MM.1S (cell line): ENCODE data around the gene RBM42.

ENCODE experiments used
- DNase-seq: peaks from one replicate; pipeline ENCODE4 v3.0.0-alpha.2; 2015
- H2AFZ ChIP-seq: fragments of 300-600 bp; sonication (generic); 2 replicates; pipeline ENCODE4 v1.6.0; 2016; ENCODE audit warnings: antibody characterized with exemption, low read length
- H3F3A ChIP-seq: fragments of 300-600 bp; sonication (generic); 2 replicates; pipeline ENCODE4 v1.6.1; 2016; ENCODE audit warnings: mild to moderate bottlenecking, antibody characterized with exemption, low read length, moderate library complexity, mixed read lengths; ENCODE audit not compliant: insufficient read depth
- H3K27ac ChIP-seq: fragments of 300-600 bp; sonication (generic); 2 replicates; pipeline ENCODE4 v1.5.1; 2016; ENCODE audit warnings: mild to moderate bottlenecking, low read length
- H3K27me3 ChIP-seq: fragments of 300-600 bp; sonication (generic); replicated peaks from 2 replicates; pipeline ENCODE4 v1.6.0; 2016; ENCODE audit warnings: low read length; ENCODE audit not compliant: insufficient read depth
- H3K36me3 ChIP-seq: fragments of 300-600 bp; sonication (generic); replicated peaks from 2 replicates; pipeline ENCODE4 v1.6.1; 2016; ENCODE audit warnings: mild to moderate bottlenecking, low read length, mixed read lengths; ENCODE audit not compliant: insufficient read depth
- H3K4me1 ChIP-seq: fragments of 300-600 bp; sonication (generic); 2 replicates; pipeline ENCODE4 v1.6.1; 2016; ENCODE audit warnings: low read length, mixed read lengths
- H3K4me2 ChIP-seq: fragments of 300-600 bp; sonication (generic); 2 replicates; pipeline ENCODE4 v1.6.0; 2016; ENCODE audit warnings: low read depth, low read length
- H3K4me3 ChIP-seq: fragments of 300-600 bp; sonication (generic); 2 replicates; pipeline ENCODE4 v1.5.1; 2016; ENCODE audit warnings: low read length, mixed read lengths
- H3K79me2 ChIP-seq: fragments of 300-600 bp; sonication (generic); 2 replicates; pipeline ENCODE4 v1.6.1; 2016; ENCODE audit warnings: mixed run types, low read length, mixed read lengths
- H3K9ac ChIP-seq: fragments of 300-600 bp; sonication (generic); 2 replicates; pipeline ENCODE4 v1.6.1; 2016; ENCODE audit warnings: low read length, mixed read lengths
- H3K9me2 ChIP-seq: fragments of 300-600 bp; sonication (generic); replicated peaks from 2 replicates; pipeline ENCODE4 v1.6.1; 2016; ENCODE audit warnings: mild to moderate bottlenecking, low read length, mixed read lengths; ENCODE audit not compliant: insufficient read depth
- H3K9me3 ChIP-seq: fragments of 300-600 bp; sonication (generic); replicated peaks from 2 replicates; pipeline ENCODE4 v1.6.1; 2016; ENCODE audit warnings: mild to moderate bottlenecking, low read length, mixed read lengths; ENCODE audit not compliant: insufficient read depth
- H4K20me1 ChIP-seq: fragments of 300-600 bp; sonication (generic); 2 replicates; pipeline ENCODE4 v1.6.1; 2016; ENCODE audit warnings: mild to moderate bottlenecking, low read length, moderate library complexity, mixed read lengths; ENCODE audit not compliant: insufficient read depth
- CTCF ChIP-seq: fragments of 300-600 bp; sonication (generic); IDR thresholded peaks from 2 replicates; pipeline ENCODE4 v1.5.1; 2016; ENCODE audit warnings: antibody characterized with exemption, low read length, mixed read lengths
- EZH2 ChIP-seq: fragments of 300-600 bp; sonication (generic); optimal IDR thresholded peaks from 2 replicates; pipeline ENCODE3; 2017; ENCODE audit warnings: low read depth, mild to moderate bottlenecking, antibody characterized with exemption, low read length, mixed read lengths
- EZH2phosphoT487 ChIP-seq: fragments of 300-600 bp; sonication (generic); IDR thresholded peaks from 2 replicates; pipeline ENCODE4 v1.6.1; 2018; ENCODE audit warnings: antibody characterized with exemption, low read length

RBM42 gene

GRCh38 chr19:35644987-35645679 lies 16.3 kb downstream of the RBM42 start:
- H2AFZ ChIP-seq: peak overlapping the region; percentile 67

GRCh38 chr19:35645680-35646511 lies 17.1 kb downstream of the RBM42 start:
- peaks cover 29% of the 10 kb centered on the region for H3K79me2 ChIP-seq
- H3F3A ChIP-seq: peaks cover 18% of the 10 kb centered on the region
- no peak for DNase-seq
- peak overlapping the region; percentile 67 for H2AFZ ChIP-seq
- H3K4me3 ChIP-seq: no peak overlapping the region
- H3K36me3 ChIP-seq: no peaks in the 10 kb centered on the region
- H3K27me3 ChIP-seq: no peaks in the 10 kb centered on the region
- H3K9ac ChIP-seq: no peak overlapping the region
- no peak overlapping the region for H3K27ac ChIP-seq
- H3K4me1 ChIP-seq: peaks cover 5% of the 10 kb centered on the region; the same call in 1 of the 2 replicates
- no peaks in the 10 kb centered on the region for H4K20me1 ChIP-seq
- peak overlapping the region; percentile 96; the same call in 1 of the 2 replicates for H3K4me2 ChIP-seq
- no peaks in the 10 kb centered on the region for H3K9me2 ChIP-seq
- TF ChIP-seq EZH2phosphoT487 (no peak), CTCF (no peak), EZH2 (no peak)
- no peaks in the 10 kb centered on the region for H3K9me3 ChIP-seq

More at GRCh38 chr19:35644987-35645679, 16.3 kb downstream of the RBM42 start:
- TF ChIP-seq EZH2: no peak
- no peak for TF ChIP-seq EZH2phosphoT487
- no peak for TF ChIP-seq CTCF
- H3K27ac ChIP-seq: peak overlapping the region; percentile 83; the same call in 1 of the 2 replicates
- H3K79me2 ChIP-seq: peaks cover 21% of the 10 kb centered on the region
- H4K20me1 ChIP-seq: no peaks in the 10 kb centered on the region
- H3K9ac ChIP-seq: peak overlapping the region; percentile 45; the same call in 1 of the 2 replicates
- H3K27me3 ChIP-seq: no peaks in the 10 kb centered on the region
- DNase-seq: peak; percentile 63
- H3K36me3 ChIP-seq: no peaks in the 10 kb centered on the region
- no peaks in the 10 kb centered on the region for H3K9me2 ChIP-seq
- H3K4me1 ChIP-seq: peaks cover 5% of the 10 kb centered on the region; the same call in 1 of the 2 replicates
- H3K9me3 ChIP-seq: no peaks in the 10 kb centered on the region
- peaks cover 18% of the 10 kb centered on the region for H3F3A ChIP-seq
- H3K4me3 ChIP-seq: peak overlapping the region; percentile 81
- peak overlapping the region; percentile 96 for H3K4me2 ChIP-seq

GRCh38 chr19:35648017-35648961 lies 19.5 kb downstream of the RBM42 start, which contains the start of gene COX6B1:
COX6B1 (plus strand) TSS chr19:35648323; CDS start chr19:35651244, 2,921 bp downstream.
- Histone ChIP-seq H2AFZ (peak within 1 kb of the TSS; percentile 78), H3K27me3 (no peaks in the 10 kb centered on the region), H4K20me1 (no peaks in the 10 kb centered on the region), H3K4me3 (peak within 1 kb of the TSS; percentile 84), H3K4me2 (peak within 1 kb of the TSS; percentile 81), H3K9me2 (no peaks in the 10 kb centered on the region), H3K27ac (peak within 1 kb of the TSS; percentile 29; the same call in 1 of the 2 replicates), H3F3A (peaks cover 18% of the 10 kb centered on the region), H3K4me1 (no peaks in the 10 kb centered on the region), H3K9ac (peak within 1 kb of the TSS; percentile 86), H3K36me3 (no peaks in the 10 kb centered on the region), H3K9me3 (no peaks in the 10 kb centered on the region), H3K79me2 (peaks cover 40% of the 10 kb centered on the region)
- no peak for TF ChIP-seq EZH2phosphoT487
- TF ChIP-seq CTCF: no peak
- no peak for TF ChIP-seq EZH2
- DNase-seq: peak; percentile 99
